HG03342 (cell line): ENCODE data around the gene NDST4.
A peak's percentile ranks its signal among the peaks of the same experiment; 100 is the strongest.

Experiments used
- ATAC-seq: cut with Tn5 transposase; IDR thresholded peaks from one replicate; pipeline ENCODE4 v1.9.1; 2021; ENCODE audit warnings: mild to moderate bottlenecking, moderate library complexity; ENCODE audit not compliant: unreplicated experiment

Gene NDST4

GRCh38 chr4:115113506-115114106 is at the start of gene NDST4:
Gene NDST4 (minus strand): TSS chr4:115113620. CDS start chr4:115077036, 36,584 bp downstream.
- ATAC-seq: no peak

DNA sequence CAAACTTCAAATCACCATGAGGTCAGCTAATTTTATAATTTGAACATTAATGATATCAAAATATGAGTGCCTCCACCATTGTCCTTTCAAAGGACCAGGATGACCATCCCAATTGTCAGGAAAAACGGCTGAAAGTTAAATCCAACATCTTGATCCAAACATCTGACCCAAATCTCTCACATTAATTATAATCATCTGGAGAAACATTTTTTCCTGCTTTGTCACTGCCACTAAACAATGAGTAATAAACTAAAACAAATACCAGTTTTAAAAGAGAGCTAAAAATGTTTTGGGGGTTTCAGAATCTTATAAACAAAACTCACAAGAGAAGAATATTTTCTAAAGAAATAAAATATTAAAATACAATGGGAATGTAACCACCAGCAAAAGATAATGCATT is 45.7 kb upstream of the NDST4 start:
- ATAC-seq: no peak

DNA sequence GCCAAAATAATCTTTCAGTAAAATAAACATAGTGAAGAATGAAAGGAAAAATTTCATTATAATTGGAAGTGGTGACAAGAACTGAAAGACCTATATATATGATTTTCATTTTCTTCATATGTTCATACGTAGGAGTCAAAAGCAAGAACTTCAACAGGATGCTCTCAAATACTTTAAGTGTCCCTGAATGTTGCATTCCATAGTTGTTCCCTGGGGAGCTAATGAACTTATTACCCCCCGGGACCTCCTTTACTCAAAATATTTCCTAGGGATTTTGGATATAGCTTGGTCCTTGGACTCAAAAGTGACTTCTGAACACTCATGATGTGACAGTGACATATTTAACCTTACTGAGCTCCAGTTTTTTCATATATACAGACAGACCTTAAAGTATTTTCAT is 44.9 kb upstream of the NDST4 start:
- ATAC-seq: no peak

GRCh38 chr4:115154826-115155225 is 41.4 kb upstream of the NDST4 start:
- no peak for ATAC-seq

- ATAC-seq: no peak
Observed at GRCh38 chr4:115152965-115153364, 39.5 kb upstream of the NDST4 start.

DNA sequence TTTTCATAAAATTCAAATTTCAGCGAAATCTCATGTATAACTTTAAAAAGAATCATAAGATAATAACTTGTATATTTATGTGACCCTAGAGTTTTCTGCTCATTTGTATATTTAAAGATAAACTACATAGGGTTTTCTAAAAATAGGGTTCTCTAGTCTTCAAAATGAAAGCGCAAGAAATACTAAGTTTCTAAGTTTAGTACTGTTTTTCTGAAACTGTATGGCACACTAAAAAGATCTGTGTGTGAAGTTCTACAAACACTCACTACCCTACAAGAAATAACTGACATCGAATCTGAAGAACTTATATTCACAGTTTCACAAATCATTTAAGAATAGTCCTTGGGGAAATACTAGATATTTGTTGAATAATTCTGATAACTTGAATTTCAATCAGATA is 38.7 kb upstream of the NDST4 start:
- ATAC-seq: peak; percentile 62

GRCh38 chr4:115149106-115149505 is 35.7 kb upstream of the NDST4 start:
- no peak for ATAC-seq

DNA sequence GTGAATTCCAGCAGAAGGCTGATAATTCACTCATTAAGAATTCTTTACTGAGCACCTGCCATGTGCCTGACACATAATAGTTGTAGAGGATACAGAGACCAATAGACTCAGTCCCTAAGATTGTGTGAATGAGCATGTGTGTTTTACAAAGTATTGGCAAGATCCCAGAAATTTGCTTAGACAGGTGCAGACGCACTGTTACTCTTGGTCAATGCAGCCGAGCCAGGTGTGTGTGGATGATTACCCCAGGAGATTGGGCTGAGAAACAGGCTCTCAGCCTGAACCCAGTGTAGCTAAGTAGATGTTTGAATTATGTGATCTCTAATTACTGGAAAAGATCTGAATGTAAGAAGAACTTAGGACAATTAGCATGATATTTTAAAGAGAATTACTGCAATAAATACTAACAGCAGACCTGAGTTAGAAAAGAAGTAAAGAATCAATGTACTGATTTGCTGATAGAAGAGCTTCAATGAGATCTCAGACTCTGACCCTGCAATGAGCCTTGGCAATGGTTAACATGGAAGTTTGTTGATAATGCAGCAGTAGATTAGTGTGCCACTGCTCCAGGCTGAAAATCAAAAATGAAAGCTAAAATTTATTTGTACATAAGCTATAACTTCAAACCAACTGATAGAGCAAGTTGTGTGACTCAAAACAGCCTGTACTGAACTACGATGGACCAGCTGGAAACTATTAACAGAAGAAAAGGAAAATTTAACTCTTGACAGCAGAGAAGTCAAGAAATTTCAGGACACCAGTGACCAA is 32.2 kb upstream of the NDST4 start:
- no peak for ATAC-seq

DNA sequence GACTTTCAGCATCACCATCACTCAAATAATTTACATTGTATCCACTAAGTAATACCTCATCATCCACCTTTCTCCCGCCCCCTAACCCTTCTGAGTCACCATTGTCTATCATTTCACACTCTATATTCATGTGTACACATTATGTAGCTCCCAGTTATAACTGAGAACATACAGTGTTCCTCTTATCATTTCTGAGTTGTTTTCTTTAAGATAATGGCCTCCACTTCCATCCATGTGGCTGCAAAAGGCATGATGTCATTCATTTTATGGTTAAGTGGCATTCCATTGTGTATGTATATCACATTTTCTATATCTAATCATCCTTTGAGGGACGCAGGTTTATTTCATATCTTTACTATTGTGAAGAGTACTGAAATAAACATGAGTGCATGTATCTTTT is 14.6 kb upstream of the NDST4 start:
- no peak for ATAC-seq

- ATAC-seq: no peak
Observed at GRCh38 chr4:115126491-115126890, 13.1 kb upstream of the NDST4 start.

DNA sequence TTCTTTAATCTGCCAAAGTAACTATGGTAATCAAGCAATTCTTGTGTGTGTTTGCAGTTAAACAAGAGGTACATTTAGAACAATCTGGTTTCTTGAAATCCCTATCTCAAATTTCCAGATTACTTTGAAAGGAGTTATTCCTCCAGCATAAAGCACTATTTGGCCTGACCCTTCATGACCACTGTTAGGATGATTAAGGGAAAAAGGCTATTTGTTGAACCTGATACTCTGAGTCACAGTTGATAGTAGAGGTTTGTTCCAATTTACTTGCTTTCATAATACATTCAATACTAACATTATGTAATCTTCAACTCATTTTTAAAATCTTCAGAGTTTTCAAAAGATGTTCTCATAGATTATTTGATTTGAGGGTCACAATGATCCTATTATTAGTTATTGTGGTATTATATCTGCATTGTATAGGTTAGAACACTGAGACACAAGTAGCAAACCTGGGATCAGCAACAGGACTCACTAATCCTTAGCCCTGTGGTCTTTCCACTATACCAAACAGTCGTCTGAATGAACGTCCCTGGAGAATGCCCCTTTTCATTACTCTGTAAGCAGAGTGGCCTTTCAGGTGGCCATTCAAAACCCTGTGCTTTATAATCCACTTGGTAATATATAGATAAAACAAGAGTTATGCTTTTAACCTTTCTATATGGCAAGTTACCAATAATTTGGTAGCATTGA is 8.1 kb upstream of the NDST4 start:
- ATAC-seq: no peak

- no peak for ATAC-seq
Observed at GRCh38 chr4:115119804-115120352, 6.5 kb upstream of the NDST4 start.

DNA sequence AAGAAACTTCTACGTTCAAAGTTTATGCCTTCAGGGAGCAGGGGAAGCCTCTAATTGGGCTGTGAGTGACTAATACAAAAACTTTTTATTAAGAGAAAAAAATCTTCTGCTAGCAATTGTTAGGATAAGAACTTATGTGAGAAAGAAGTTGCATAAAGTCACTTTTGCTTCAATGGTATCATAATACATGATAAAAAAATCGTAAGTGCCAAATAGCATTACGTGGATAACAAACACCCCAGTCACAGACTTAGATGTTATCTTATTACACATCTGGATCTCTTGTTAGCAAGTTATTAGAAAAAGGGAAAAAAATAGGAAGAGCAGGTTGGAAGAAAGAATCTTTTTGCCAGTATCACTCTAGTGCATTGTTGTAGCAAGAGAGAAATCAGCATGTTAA is 4.2 kb upstream of the NDST4 start:
- ATAC-seq: no peak

DNA sequence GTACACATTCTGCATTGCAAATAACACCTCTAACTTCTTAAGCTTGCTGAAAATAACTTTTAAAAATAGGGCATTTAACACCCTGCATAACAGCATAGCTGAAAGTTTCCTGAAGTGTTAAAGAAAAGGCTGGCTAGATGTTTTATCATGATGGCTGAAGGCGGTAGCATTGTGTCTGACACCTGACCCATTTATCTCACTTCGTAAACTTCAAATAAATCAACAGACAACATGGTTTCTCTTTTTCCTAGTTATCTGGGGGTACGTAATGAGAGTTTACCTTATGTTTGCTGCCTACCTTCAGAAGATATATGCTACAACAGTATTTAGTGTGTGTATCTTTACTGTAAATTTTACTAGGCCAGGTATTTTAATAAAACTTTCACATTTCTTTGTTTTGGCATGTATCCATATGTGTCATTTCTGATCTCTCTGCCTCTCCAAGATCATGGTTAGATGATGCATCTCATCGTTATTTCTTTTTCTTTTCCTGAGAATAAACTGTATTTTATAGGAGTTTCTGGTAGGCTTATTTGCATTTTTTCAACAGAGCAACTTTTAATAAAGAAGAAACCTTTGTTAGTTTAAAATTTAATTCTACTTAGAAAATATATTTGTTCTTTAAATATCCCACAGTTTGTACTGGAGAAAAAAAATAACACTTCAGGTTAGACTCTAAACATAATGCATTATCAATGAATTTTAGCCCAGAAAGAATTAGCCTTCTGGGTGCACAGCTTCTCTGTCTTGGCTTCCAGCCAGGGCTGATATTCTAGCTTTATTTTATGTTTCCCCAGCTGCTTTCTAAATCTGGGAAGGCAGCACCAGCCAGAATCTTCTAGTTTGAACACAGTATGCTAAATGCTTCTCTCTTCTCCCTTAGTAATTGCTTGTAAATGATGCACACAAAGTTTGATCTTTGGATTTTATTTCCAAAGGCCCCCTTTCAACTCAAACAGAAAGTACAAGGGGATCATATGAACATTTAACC is 2.9 kb downstream of the NDST4 start:
- ATAC-seq: no peak

DNA sequence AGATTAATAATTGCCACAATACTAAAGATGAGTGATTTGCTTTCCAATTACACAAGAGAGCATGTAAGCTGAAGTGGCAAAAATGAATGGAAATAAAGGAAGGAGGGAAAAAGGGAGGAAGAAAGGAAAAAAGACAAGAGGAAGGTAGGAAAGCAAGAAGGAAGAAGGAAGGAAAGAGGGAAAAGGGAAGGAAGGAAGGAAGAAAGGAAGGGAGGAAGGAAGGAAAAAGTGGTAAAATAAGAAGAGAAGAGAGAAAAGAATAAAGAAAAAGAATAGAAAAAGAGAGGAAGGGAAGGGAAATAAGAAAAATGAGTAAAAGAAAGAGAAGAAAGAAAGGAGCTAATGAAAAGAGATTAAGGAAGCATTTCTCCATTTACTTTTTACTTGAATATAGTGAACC is 4.6 kb downstream of the NDST4 start:
- ATAC-seq: no peak

DNA sequence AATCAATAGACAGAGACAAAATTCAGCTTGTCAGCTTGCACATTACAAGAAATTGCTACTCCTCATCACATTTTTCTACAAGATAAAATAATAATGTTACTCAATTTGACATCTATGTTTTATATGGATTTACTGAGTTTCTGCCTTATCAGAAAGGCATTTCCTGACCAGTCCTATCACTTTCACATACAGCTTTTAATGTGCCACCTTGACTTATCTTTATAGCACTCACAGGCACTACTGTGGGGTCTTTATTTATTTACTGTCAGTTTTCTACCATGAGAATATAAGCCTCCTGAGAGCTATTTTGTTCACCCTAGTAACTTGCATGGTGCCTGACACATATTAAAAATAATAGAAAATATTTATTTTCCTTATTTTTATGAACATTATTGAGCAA is 6.0 kb downstream of the NDST4 start:
- no peak for ATAC-seq

DNA sequence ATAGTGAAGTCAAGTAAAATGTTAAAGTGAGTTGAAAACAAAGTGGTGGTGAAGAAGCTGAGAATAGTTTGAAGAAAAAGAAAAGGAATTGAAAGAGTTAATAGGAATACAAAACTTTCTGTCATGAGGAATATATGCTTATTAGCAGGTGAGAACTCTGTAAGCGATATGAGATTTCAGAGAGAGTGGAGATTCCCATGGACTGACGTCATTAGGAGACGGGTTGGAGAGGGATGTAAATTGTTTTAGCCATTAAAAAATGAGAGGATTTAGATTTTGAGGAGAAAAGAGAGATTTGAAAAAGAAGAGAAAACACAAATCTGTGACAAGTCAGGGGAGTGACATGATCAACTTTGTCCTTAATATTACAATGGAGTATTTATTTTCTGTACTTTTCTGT is 11.7 kb downstream of the NDST4 start:
- ATAC-seq: no peak

DNA sequence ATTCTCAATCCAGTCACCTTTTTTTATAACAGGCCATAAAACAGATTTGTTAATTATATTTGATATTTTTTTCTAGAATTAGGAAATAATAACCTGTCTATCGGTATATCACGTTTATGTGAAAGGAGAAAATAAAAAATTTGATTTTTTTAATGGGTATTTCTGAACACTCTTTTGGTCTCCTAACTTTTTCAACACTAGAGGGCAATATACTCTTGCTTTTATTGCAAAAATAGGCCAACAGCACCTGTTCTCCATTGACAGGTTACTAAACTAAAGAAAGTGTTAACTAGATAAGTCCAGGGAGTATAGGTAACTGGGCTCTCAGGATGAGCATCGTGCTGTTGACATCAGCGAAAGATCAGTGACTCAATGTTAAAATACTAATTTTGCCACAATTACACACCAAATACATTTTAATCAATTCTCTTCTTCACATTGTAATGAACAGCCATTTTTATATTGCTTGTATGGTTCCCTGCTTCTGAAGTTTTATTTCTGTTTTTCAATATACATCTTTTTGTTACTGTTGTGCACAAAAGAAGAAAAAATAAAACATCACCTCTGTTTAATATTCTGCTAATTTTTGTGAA is 22.8 kb downstream of the NDST4 start:
- ATAC-seq: peak; percentile 75

GRCh38 chr4:115082633-115083032 is 30.8 kb downstream of the NDST4 start:
- no peak for ATAC-seq

GRCh38 chr4:115076691-115077090 is 36.7 kb downstream of the NDST4 start:
- no peak for ATAC-seq
